Coronary artery (tissue), 2 donors: ENCODE results near the gene RALGAPB.

Source experiments
- DNase-seq: peaks from one replicate; pipeline ENCODE4 v3.0.0-alpha.2; 2017; ENCODE audit warnings: low spot score
- H3K27ac ChIP-seq, 2 donors: fragments of 200-600 bp; sonication (generic); one replicate each; pipeline ENCODE4 v1.5.1; 2016 to 2019
- H3K4me3 ChIP-seq: fragments of 200-600 bp; sonication (generic); 2 replicates; pipeline ENCODE4 v1.5.1; 2016; ENCODE audit warnings: mild to moderate bottlenecking, moderate library complexity
- CTCF ChIP-seq: fragments of 200-600 bp; sonication (generic); IDR thresholded peaks from one replicate; pipeline ENCODE4 v1.5.1; 2019; ENCODE audit warnings: antibody characterized with exemption

The RALGAPB gene

GRCh38 chr20:38569747-38570525, 97.3 kb downstream of the RALGAPB start:
- Histone ChIP-seq H3K27ac (no peak overlapping the region), H3K4me3 (no peak overlapping the region)
- no peak for DNase-seq
- TF ChIP-seq CTCF: no peak

DNA sequence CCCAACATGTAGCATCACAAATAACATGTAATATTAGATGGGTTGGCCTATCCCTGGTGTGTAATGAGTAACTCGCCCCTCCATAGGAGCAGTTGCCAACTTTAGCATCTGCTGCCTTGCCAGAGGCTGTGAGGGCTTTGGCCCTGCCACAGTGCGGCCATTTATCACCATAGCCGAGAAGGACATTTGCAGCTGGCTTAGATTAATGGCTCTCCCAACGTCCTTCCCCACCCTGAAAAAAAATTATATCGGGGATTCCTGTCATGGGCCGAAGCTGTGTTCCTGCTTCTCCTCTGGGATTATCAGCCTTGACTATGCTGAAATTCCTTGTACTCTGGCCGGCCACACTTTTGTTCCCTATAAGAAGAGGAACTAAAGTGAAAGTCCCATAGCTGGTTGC, 100.8 kb downstream of the RALGAPB start:
- H3K4me3 ChIP-seq: no peak overlapping the region
- no peak for DNase-seq
- no peak overlapping the region for H3K27ac ChIP-seq
- TF ChIP-seq CTCF: no peak

DNA sequence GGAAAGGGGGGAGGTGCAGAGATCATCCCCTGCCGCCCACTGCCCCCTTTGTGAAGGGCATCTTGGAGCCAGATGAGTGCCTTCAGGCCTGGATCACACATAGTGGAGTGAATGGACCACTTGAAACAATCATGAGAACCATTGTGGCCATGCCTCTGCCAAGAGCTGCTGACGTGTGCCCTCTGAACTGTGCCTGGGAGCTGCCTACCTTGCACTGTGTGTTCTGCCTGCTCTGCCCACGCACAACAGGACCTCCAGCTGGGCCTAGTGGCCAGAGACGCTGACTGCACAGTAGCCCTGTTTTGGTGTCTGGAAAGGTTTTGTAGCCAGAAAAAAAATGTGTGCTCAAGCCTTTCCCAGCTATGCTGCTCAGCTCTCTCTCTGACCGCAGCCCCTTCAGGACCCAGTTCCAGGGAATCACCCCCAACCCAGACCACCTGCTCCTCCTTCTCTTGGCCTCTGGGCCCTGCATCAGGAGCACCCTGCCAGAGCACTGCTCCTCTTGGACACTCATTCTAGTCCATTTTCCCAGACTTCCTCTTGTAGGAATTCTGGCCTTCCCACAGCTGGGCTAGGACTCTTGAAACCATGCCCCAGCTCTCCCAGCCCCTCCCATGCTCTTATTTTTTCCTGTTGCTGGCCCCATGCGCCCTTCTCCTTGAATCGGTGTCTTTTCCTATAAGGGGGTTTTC, 106.7 kb downstream of the RALGAPB start:
- no peak for TF ChIP-seq CTCF
- DNase-seq: no peak
- no peak overlapping the region for H3K4me3 ChIP-seq
- H3K27ac ChIP-seq: no peak overlapping the region

- no peak overlapping the region for H3K4me3 ChIP-seq
These were observed 107.3 kb downstream of the RALGAPB start for GRCh38 chr20:38579921-38580320.

DNA sequence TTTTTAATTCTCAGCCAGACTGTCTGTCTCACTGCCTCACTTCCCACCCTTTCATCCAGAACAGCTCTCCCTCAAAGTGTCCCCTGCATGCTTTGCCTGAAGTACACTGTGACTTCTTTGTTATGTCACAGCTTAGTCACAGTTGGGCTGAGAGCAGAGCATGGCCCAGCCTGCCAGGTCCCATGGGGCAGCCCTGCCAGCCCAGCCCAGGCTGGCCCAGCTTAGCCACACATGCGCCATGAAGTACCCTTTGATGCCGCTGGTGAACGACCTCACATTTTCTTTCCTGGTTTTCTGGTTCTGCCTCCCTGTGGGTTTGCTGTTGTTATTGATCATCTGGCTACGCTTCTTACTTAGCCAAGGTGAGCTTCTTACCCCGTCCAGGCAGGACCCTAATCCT, 108.4 kb downstream of the RALGAPB start, which contains the start of gene ADIG:
Gene ADIG (plus strand): TSS at position 185 of the 400 bp plus-strand sequence. CDS start 54 bp downstream, at position 239.
- no peak for TF ChIP-seq CTCF
- no peak within 1 kb of the TSS for H3K4me3 ChIP-seq
- H3K27ac ChIP-seq: no peak within 1 kb of the TSS
- DNase-seq: no peak

More at GRCh38 chr20:38579921-38580320, 107.3 kb downstream of the RALGAPB start:
- no peak for DNase-seq
- H3K27ac ChIP-seq: no peak overlapping the region
- TF ChIP-seq CTCF: no peak

GRCh38 chr20:38581830-38582358, 109.3 kb downstream of the RALGAPB start:
- no peak for TF ChIP-seq CTCF
- Histone ChIP-seq H3K27ac (no peak overlapping the region), H3K4me3 (no peak overlapping the region)
- no peak for DNase-seq
